HEK293 (cell line): ENCODE measurements around the gene OPN4.

Source experiments
- ATF2 ChIP-seq: fragments of 450-650 bp; formaldehyde crosslinking; IDR thresholded peaks from 2 replicates; pipeline ENCODE4 v1.5.1; 2016; ENCODE audit warnings: missing biosample characterization, missing genetic modification characterization, low read depth
- GFI1B ChIP-seq: fragments of 450-650 bp; formaldehyde crosslinking; IDR thresholded peaks from 2 replicates; pipeline ENCODE4 v1.5.1; 2016; ENCODE audit warnings: missing biosample characterization, missing genetic modification characterization
- GLIS1 ChIP-seq: fragments of 450-650 bp; formaldehyde crosslinking; IDR thresholded peaks from 2 replicates; pipeline ENCODE4 v1.5.1; 2016; ENCODE audit warnings: missing biosample characterization, missing genetic modification characterization
- GLIS2 ChIP-seq: fragments of 450-650 bp; formaldehyde crosslinking; IDR thresholded peaks from 2 replicates; pipeline ENCODE4 v1.5.1; 2016; ENCODE audit warnings: missing biosample characterization, missing genetic modification characterization
- HOXA7 ChIP-seq: sonication (generic); formaldehyde crosslinking; IDR thresholded peaks from 2 replicates; pipeline ENCODE4 v1.8.1; 2022; ENCODE audit warnings: missing genetic modification reagents, borderline replicate concordance
- KLF7 ChIP-seq: fragments of 450-650 bp; formaldehyde crosslinking; IDR thresholded peaks from 2 replicates; pipeline ENCODE4 v1.5.1; 2016; ENCODE audit warnings: missing biosample characterization, missing genetic modification characterization, borderline replicate concordance
- PBX3 ChIP-seq: sonication (generic); formaldehyde crosslinking; IDR thresholded peaks from 2 replicates; pipeline ENCODE4 v1.8.1; 2022; ENCODE audit warnings: mild to moderate bottlenecking, moderate library complexity, missing genetic modification reagents
- RBAK ChIP-seq: fragments of 450-650 bp; formaldehyde crosslinking; IDR thresholded peaks from 2 replicates; pipeline ENCODE4 v1.5.1; 2016; ENCODE audit warnings: missing biosample characterization, missing genetic modification characterization
- SP7 ChIP-seq: fragments of 450-650 bp; formaldehyde crosslinking; IDR thresholded peaks from 2 replicates; pipeline ENCODE4 v1.5.1; 2016; ENCODE audit warnings: missing biosample characterization, missing genetic modification characterization
- TRIM28 ChIP-seq: IDR thresholded peaks from 2 replicates; pipeline ENCODE4 v1.6.1; 2011; ENCODE audit warnings: low read length, control low read depth, borderline replicate concordance
- YY1 ChIP-seq: fragments of 450-650 bp; formaldehyde crosslinking; IDR thresholded peaks from 2 replicates; pipeline ENCODE4 v1.5.1; 2018; ENCODE audit warnings: missing biosample characterization, missing genetic modification characterization
- ZNF114 ChIP-seq: fragments of 450-650 bp; formaldehyde crosslinking; IDR thresholded peaks from 2 replicates; pipeline ENCODE4 v1.5.0; 2017; ENCODE audit warnings: missing biosample characterization, missing genetic modification characterization
- ZNF132 ChIP-seq: fragments of 450-650 bp; formaldehyde crosslinking; IDR thresholded peaks from 2 replicates; pipeline ENCODE4 v1.5.1; 2017; ENCODE audit warnings: missing biosample characterization, missing genetic modification characterization, borderline replicate concordance
- ZNF138 ChIP-seq: fragments of 450-650 bp; formaldehyde crosslinking; IDR thresholded peaks from 2 replicates; pipeline ENCODE4 v1.5.1; 2016; ENCODE audit warnings: missing biosample characterization, missing genetic modification characterization, borderline replicate concordance
- ZNF157 ChIP-seq: fragments of 450-650 bp; formaldehyde crosslinking; IDR thresholded peaks from 2 replicates; pipeline ENCODE4 v1.5.1; 2016; ENCODE audit warnings: missing biosample characterization, missing genetic modification characterization
- ZNF223 ChIP-seq: fragments of 450-650 bp; formaldehyde crosslinking; IDR thresholded peaks from 2 replicates; pipeline ENCODE4 v1.5.1; 2016; ENCODE audit warnings: missing biosample characterization, missing genetic modification characterization
- ZNF324 ChIP-seq: fragments of 450-650 bp; formaldehyde crosslinking; IDR thresholded peaks from 2 replicates; pipeline ENCODE4 v1.5.1; 2016; ENCODE audit warnings: missing biosample characterization, missing genetic modification characterization
- ZNF341 ChIP-seq: fragments of 450-650 bp; formaldehyde crosslinking; IDR thresholded peaks from 2 replicates; pipeline ENCODE4; 2016; ENCODE audit warnings: low read depth, missing biosample characterization, missing genetic modification characterization
- ZNF510 ChIP-seq: fragments of 450-650 bp; formaldehyde crosslinking; IDR thresholded peaks from 2 replicates; pipeline ENCODE4 v1.5.1; 2018; ENCODE audit warnings: mild to moderate bottlenecking, missing genetic modification characterization, missing biosample characterization; ENCODE audit not compliant: insufficient replicate concordance
- ZNF544 ChIP-seq: fragments of 450-650 bp; formaldehyde crosslinking; IDR thresholded peaks from 2 replicates; pipeline ENCODE4 v1.5.0; 2017; ENCODE audit warnings: missing biosample characterization, missing genetic modification characterization
- ZNF555 ChIP-seq: fragments of 450-650 bp; formaldehyde crosslinking; conservative IDR thresholded peaks from 2 replicates; pipeline ENCODE4 v1.5.1; 2017; ENCODE audit warnings: missing biosample characterization, mild to moderate bottlenecking, missing genetic modification characterization, inconsistent platforms
- ZNF600 ChIP-seq: fragments of 450-650 bp; formaldehyde crosslinking; IDR thresholded peaks from 2 replicates; pipeline ENCODE4 v1.5.1; 2016; ENCODE audit warnings: missing biosample characterization, missing genetic modification characterization
- ZNF621 ChIP-seq: fragments of 450-650 bp; formaldehyde crosslinking; IDR thresholded peaks from 2 replicates; pipeline ENCODE4 v1.5.1; 2017; ENCODE audit warnings: missing biosample characterization, missing genetic modification characterization
- ZNF645 ChIP-seq: fragments of 450-650 bp; formaldehyde crosslinking; IDR thresholded peaks from 2 replicates; pipeline ENCODE4; 2016; ENCODE audit warnings: missing biosample characterization, missing genetic modification characterization
- ZNF677 ChIP-seq: fragments of 450-650 bp; IDR thresholded peaks from 2 replicates; pipeline ENCODE4 v1.5.0; 2018; ENCODE audit warnings: missing biosample characterization, mild to moderate bottlenecking, missing genetic modification characterization, moderate library complexity
- ZNF830 ChIP-seq: fragments of 450-650 bp; IDR thresholded peaks from 2 replicates; pipeline ENCODE4 v1.5.0; 2018; ENCODE audit warnings: missing biosample characterization, missing genetic modification characterization, low read depth, mild to moderate bottlenecking, moderate library complexity
- ZSCAN30 ChIP-seq: fragments of 450-650 bp; IDR thresholded peaks from 2 replicates; pipeline ENCODE4 v1.5.1; 2018; ENCODE audit warnings: missing biosample characterization, mild to moderate bottlenecking, missing genetic modification characterization, moderate library complexity
- TF ChIP-seq, protein P1 (sequence below): fragments of 450-650 bp; formaldehyde crosslinking; IDR thresholded peaks from 2 replicates; pipeline ENCODE4 v1.5.1; 2016; ENCODE audit warnings: missing biosample characterization, missing genetic modification characterization
- TF ChIP-seq, protein P2 (sequence below): fragments of 450-650 bp; formaldehyde crosslinking; IDR thresholded peaks from 2 replicates; pipeline ENCODE4 v1.5.1; 2016; ENCODE audit warnings: missing biosample characterization, missing genetic modification characterization, low read depth
- TF ChIP-seq, protein P3 (sequence below): fragments of 450-650 bp; formaldehyde crosslinking; IDR thresholded peaks from 2 replicates; pipeline ENCODE4 v1.5.1; 2016; ENCODE audit warnings: missing biosample characterization, missing genetic modification characterization

Gene OPN4

DNA sequence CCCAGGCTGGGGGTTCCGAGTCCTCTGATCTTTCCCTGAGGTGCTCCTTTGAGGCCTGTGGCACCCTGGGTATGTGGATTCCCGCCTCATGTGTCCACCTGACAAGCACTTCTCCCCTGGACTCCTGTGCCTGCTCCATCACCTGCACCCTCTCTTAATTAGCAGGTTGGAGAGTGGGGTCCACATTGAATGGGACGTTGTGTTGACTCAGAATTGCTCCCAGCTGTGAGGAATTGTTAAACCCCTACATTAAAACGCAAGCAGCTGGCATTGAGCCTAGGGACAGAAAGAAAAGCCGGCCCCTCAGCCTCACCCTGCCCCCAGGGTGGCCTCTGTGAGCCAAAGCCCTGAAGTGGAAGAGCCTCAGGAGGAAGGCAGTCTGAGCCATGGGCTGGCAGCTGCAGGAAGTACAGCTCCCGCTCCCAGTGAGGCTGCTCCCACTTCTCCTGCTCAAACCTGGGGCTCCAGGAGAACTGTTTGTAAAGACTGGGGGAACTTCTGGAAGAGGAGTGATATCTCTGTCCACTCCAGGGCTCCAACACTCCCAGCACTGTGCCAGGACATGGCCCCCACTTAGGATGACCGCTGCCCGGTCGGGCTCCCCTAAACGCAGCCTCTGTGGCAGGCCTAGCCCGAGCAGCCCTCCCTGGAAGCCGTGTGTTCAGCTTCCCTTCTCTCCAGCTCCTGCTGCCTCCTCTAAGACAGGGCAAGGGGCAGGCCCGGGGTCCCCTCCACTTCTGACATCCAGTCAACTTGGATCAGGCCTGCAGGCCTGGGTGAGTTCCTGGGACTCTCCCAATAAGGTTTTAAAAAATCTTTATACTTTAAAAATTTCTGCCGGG is 1.8 kb upstream of the OPN4 start (continued):
- TF ChIP-seq, protein P1, sequence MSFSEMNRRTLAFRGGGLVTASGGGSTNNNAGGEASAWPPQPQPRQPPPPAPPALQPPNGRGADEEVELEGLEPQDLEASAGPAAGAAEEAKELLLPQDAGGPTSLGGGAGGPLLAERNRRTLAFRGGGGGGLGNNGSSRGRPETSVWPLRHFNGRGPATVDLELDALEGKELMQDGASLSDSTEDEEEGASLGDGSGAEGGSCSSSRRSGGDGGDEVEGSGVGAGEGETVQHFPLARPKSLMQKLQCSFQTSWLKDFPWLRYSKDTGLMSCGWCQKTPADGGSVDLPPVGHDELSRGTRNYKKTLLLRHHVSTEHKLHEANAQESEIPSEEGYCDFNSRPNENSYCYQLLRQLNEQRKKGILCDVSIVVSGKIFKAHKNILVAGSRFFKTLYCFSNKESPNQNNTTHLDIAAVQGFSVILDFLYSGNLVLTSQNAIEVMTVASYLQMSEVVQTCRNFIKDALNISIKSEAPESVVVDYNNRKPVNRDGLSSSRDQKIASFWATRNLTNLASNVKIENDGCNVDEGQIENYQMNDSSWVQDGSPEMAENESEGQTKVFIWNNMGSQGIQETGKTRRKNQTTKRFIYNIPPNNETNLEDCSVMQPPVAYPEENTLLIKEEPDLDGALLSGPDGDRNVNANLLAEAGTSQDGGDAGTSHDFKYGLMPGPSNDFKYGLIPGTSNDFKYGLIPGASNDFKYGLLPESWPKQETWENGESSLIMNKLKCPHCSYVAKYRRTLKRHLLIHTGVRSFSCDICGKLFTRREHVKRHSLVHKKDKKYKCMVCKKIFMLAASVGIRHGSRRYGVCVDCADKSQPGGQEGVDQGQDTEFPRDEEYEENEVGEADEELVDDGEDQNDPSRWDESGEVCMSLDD = no peak
- TF ChIP-seq ZNF544 = no peak
- TF ChIP-seq RBAK (tag by site-specific recombination) = no peak
- peak; percentile 60; the same call in 1 of the 2 replicates for TF ChIP-seq ZNF223
- no peak for TF ChIP-seq ZNF600 (tag by site-specific recombination)
- TF ChIP-seq ZNF132 (tag by site-specific recombination) = no peak
- no peak for TF ChIP-seq ZNF830 (tag by site-specific recombination)
- TF ChIP-seq, protein P2, sequence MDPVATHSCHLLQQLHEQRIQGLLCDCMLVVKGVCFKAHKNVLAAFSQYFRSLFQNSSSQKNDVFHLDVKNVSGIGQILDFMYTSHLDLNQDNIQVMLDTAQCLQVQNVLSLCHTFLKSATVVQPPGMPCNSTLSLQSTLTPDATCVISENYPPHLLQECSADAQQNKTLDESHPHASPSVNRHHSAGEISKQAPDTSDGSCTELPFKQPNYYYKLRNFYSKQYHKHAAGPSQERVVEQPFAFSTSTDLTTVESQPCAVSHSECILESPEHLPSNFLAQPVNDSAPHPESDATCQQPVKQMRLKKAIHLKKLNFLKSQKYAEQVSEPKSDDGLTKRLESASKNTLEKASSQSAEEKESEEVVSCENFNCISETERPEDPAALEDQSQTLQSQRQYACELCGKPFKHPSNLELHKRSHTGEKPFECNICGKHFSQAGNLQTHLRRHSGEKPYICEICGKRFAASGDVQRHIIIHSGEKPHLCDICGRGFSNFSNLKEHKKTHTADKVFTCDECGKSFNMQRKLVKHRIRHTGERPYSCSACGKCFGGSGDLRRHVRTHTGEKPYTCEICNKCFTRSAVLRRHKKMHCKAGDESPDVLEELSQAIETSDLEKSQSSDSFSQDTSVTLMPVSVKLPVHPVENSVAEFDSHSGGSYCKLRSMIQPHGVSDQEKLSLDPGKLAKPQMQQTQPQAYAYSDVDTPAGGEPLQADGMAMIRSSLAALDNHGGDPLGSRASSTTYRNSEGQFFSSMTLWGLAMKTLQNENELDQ (tag by site-specific recombination) = no peak
- peak; percentile 64 for TF ChIP-seq GLIS1 (tag by site-specific recombination)
- no peak for TF ChIP-seq ZNF138
- no peak for TF ChIP-seq ZNF621 (tag by site-specific recombination)
- TF ChIP-seq GLIS2 (tag by site-specific recombination) = no peak
- no peak for TF ChIP-seq TRIM28
- TF ChIP-seq ATF2 (tag by site-specific recombination) = no peak
- TF ChIP-seq PBX3 (CRISPR knock-in tag) = no peak
- no peak for TF ChIP-seq YY1 (tag by site-specific recombination)
- TF ChIP-seq ZNF324 = no peak
- TF ChIP-seq GFI1B (tag by site-specific recombination) = no peak
- no peak for TF ChIP-seq KLF7 (tag by site-specific recombination)
- TF ChIP-seq, protein P3, sequence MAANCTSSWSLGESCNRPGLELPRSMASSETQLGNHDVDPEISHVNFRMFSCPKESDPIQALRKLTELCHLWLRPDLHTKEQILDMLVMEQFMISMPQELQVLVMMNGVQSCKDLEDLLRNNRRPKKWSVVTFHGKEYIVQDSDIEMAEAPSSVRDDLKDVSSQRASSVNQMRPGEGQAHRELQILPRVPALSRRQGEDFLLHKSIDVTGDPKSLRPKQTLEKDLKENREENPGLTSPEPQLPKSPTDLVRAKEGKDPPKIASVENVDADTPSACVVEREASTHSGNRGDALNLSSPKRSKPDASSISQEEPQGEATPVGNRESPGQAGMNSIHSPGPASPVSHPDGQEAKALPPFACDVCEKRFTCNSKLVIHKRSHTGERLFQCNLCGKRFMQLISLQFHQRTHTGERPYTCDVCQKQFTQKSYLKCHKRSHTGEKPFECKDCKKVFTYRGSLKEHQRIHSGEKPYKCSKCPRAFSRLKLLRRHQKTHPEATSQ (tag by site-specific recombination) = no peak
- TF ChIP-seq ZNF555 (tag by site-specific recombination) = no peak
- no peak for TF ChIP-seq ZNF510 (tag by site-specific recombination)
- TF ChIP-seq ZSCAN30 (tag by site-specific recombination) = no peak
- peak; percentile 97 for TF ChIP-seq SP7 (tag by site-specific recombination)
- TF ChIP-seq HOXA7 (CRISPR knock-in tag) = no peak
- no peak for TF ChIP-seq ZNF114 (tag by site-specific recombination)
- no peak for TF ChIP-seq ZNF157 (tag by site-specific recombination)
- no peak for TF ChIP-seq ZNF645 (tag by site-specific recombination)
- no peak for TF ChIP-seq ZNF677 (tag by site-specific recombination)
- TF ChIP-seq ZNF341 (tag by site-specific recombination) = peak; percentile 27; the same call in 1 of the 2 replicates
